ENCODE measurements around the gene FAM193A. TPM values are rescaled to one million over a fixed set of nuclear protein-coding genes. Genes with fewer than 3 reads are reported as not detected.

FAM193A gene
- total RNA-seq, 6 experiments from 2014 or later: 20.4 to 22.3 (median 20.8) TPM

- H3K4me3 Mint-ChIP-seq: no peak overlapping the region
- no peak overlapping the region for H3K27ac Mint-ChIP-seq
- no peak for DNase-seq
- H3K4me1 Mint-ChIP-seq (ENCODE audit: low read depth): peaks cover 15% of the 10 kb centered on the region
- H3K36me3 Mint-ChIP-seq (ENCODE audit: low read depth): peaks cover 13% of the 10 kb centered on the region
- no peaks in the 10 kb centered on the region for H3K27me3 Mint-ChIP-seq (ENCODE audit: insufficient read depth)
- TF ChIP-seq, protein P1, sequence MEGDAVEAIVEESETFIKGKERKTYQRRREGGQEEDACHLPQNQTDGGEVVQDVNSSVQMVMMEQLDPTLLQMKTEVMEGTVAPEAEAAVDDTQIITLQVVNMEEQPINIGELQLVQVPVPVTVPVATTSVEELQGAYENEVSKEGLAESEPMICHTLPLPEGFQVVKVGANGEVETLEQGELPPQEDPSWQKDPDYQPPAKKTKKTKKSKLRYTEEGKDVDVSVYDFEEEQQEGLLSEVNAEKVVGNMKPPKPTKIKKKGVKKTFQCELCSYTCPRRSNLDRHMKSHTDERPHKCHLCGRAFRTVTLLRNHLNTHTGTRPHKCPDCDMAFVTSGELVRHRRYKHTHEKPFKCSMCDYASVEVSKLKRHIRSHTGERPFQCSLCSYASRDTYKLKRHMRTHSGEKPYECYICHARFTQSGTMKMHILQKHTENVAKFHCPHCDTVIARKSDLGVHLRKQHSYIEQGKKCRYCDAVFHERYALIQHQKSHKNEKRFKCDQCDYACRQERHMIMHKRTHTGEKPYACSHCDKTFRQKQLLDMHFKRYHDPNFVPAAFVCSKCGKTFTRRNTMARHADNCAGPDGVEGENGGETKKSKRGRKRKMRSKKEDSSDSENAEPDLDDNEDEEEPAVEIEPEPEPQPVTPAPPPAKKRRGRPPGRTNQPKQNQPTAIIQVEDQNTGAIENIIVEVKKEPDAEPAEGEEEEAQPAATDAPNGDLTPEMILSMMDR (IDR thresholded peaks at IDR 0.05): no peak
- H3K9me3 Mint-ChIP-seq: no peaks in the 10 kb centered on the region
Observed at GRCh38 chr4:2572866-2573265, 36.4 kb downstream of the FAM193A start.

GRCh38 chr4:2574009-2574408 lies 37.6 kb downstream of the FAM193A start:
- no peak overlapping the region for H3K27ac Mint-ChIP-seq
- H3K9me3 Mint-ChIP-seq: no peaks in the 10 kb centered on the region
- TF ChIP-seq, protein P1 (IDR thresholded peaks at IDR 0.05): no peak
- peaks cover 15% of the 10 kb centered on the region for H3K4me1 Mint-ChIP-seq (ENCODE audit: low read depth)
- no peak overlapping the region for H3K4me3 Mint-ChIP-seq
- peaks cover 5% of the 10 kb centered on the region for H3K36me3 Mint-ChIP-seq (ENCODE audit: low read depth)
- no peak for DNase-seq
- H3K27me3 Mint-ChIP-seq (ENCODE audit: insufficient read depth): no peaks in the 10 kb centered on the region

- no peaks in the 10 kb centered on the region for H3K27me3 Mint-ChIP-seq (ENCODE audit: insufficient read depth)
- H3K4me1 Mint-ChIP-seq (ENCODE audit: low read depth): peaks cover 15% of the 10 kb centered on the region
- peaks cover 5% of the 10 kb centered on the region for H3K36me3 Mint-ChIP-seq (ENCODE audit: low read depth)
- H3K27ac Mint-ChIP-seq: no peak overlapping the region
- no peak for DNase-seq
- no peak overlapping the region for H3K4me3 Mint-ChIP-seq
- H3K9me3 Mint-ChIP-seq: no peaks in the 10 kb centered on the region
- TF ChIP-seq, protein P1 (IDR thresholded peaks at IDR 0.05): no peak
Observed at GRCh38 chr4:2574863-2575262, 38.4 kb downstream of the FAM193A start.

- DNase-seq: no peak
- TF ChIP-seq, protein P1 (IDR thresholded peaks at IDR 0.05): no peak
- Mint-ChIP-seq H3K4me1 (ENCODE audit: low read depth) (peaks cover 15% of the 10 kb centered on the region), H3K4me3 (no peak overlapping the region), H3K27me3 (ENCODE audit: insufficient read depth) (no peaks in the 10 kb centered on the region), H3K9me3 (peaks cover 4% of the 10 kb centered on the region; the same call in 1 of the 2 replicates), H3K36me3 (ENCODE audit: low read depth) (peaks cover 11% of the 10 kb centered on the region), H3K27ac (no peak overlapping the region)
Observed at GRCh38 chr4:2576290-2576689, 39.8 kb downstream of the FAM193A start.

GRCh38 chr4:2578106-2578505 lies 41.7 kb downstream of the FAM193A start:
- H3K36me3 Mint-ChIP-seq (ENCODE audit: low read depth): peaks cover 17% of the 10 kb centered on the region
- no peak overlapping the region for H3K4me3 Mint-ChIP-seq
- H3K9me3 Mint-ChIP-seq: peaks cover 4% of the 10 kb centered on the region; the same call in 1 of the 2 replicates
- H3K4me1 Mint-ChIP-seq (ENCODE audit: low read depth): peaks cover 19% of the 10 kb centered on the region
- DNase-seq: no peak
- TF ChIP-seq, protein P1 (IDR thresholded peaks at IDR 0.05): no peak
- no peak overlapping the region for H3K27ac Mint-ChIP-seq
- no peaks in the 10 kb centered on the region; the same call in 1 of the 2 replicates for H3K27me3 Mint-ChIP-seq (ENCODE audit: insufficient read depth)

GRCh38 chr4:2579910-2580309 lies 43.5 kb downstream of the FAM193A start:
- Mint-ChIP-seq H3K27me3 (ENCODE audit: insufficient read depth) (no peaks in the 10 kb centered on the region; the same call in 1 of the 2 replicates), H3K4me1 (ENCODE audit: low read depth) (peaks cover 18% of the 10 kb centered on the region), H3K36me3 (ENCODE audit: low read depth) (peaks cover 16% of the 10 kb centered on the region), H3K27ac (no peak overlapping the region), H3K9me3 (peaks cover 4% of the 10 kb centered on the region; the same call in 1 of the 2 replicates), H3K4me3 (no peak overlapping the region)
- DNase-seq: no peak
- TF ChIP-seq, protein P1 (IDR thresholded peaks at IDR 0.05): no peak
